NOMO-1 treated with DMSO at 0.1 percent for 48 hours (cell line): Measurements from ENCODE around the gene UTS2.

ENCODE experiments used
- DNase-seq: peaks from one replicate; lab custom pipeline; 2025; ENCODE audit not compliant: unreplicated experiment; lab: John Stamatoyannopoulos, UW

The UTS2 gene

GRCh38 chr1:7813677-7814373 is 39.0 kb downstream of the UTS2 start:
- DNase-seq: no peak

- no peak for DNase-seq
Measured at GRCh38 chr1:7811476-7811875, 41.4 kb downstream of the UTS2 start.

GRCh38 chr1:7810395-7810794 is 42.5 kb downstream of the UTS2 start:
- DNase-seq: no peak

GRCh38 chr1:7809742-7810141 is 43.1 kb downstream of the UTS2 start:
- no peak for DNase-seq

- DNase-seq: peak; percentile 38
Measured at GRCh38 chr1:7808253-7808844, 44.5 kb downstream of the UTS2 start.

GRCh38 chr1:7805460-7805859 is 47.4 kb downstream of the UTS2 start:
- no peak for DNase-seq
